ENCODE measurements around the gene MYH8.

Gene MYH8

GRCh38 chr17:10380631-10381408, 40.9 kb downstream of the MYH8 start:
- no peak for DNase-seq

GRCh38 chr17:10372906-10373305, 48.8 kb downstream of the MYH8 start, which contains the start of gene MYH13:
TSS of gene MYH13 (minus strand) at chr17:10373006. CDS start at chr17:10364530, 8,476 bp downstream.
- no peak for DNase-seq

- no peak for DNase-seq
These were observed 51.6 kb downstream of the MYH8 start for GRCh38 chr17:10370016-10370608.

GRCh38 chr17:10369239-10369638, 52.5 kb downstream of the MYH8 start:
- DNase-seq, result no peak

DNA sequence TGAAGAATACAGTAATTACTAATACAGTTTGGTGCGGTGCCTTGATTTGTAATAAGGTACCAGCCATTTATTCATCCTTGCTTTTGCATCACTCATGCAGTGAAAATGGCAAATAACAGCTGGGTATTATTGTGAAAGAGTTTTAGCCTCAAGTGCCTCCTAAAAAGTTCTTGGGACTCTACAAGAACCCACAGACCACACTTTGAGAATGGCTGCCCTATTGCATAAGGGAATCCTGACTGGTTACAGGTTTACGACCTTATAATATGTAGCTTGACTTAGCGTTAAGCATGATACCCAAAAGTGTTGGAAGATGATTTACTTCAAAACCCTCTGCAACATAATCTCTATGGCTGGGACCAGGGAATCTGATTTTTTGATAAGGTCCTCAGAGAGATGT, 53.2 kb downstream of the MYH8 start:
- no peak for DNase-seq

DNA sequence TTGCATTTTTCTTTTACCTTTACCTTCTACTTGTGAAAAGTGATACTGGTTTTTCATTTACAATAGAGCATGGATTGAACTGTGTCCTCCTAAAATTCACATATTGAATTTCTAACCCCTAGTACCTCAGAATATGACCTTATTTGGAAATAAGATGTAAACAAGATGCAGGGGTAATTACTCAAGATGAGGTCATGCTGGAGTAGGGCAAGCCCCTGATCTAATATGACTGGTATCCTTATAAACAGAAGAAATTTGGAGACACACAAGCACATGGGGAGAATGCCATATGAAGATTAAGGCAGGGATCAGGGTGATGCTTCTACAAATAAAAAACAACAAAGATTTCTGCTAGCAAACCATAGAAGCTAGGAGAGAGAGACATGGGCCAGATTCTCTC, 61.2 kb downstream of the MYH8 start:
- DNase-seq, result no peak

- DNase-seq, result peak; percentile 1 to 11
These were observed 64.0 kb downstream of the MYH8 start for GRCh38 chr17:10357768-10358167.

- DNase-seq, result no peak
These were observed 67.1 kb downstream of the MYH8 start for GRCh38 chr17:10354651-10355050.

DNA sequence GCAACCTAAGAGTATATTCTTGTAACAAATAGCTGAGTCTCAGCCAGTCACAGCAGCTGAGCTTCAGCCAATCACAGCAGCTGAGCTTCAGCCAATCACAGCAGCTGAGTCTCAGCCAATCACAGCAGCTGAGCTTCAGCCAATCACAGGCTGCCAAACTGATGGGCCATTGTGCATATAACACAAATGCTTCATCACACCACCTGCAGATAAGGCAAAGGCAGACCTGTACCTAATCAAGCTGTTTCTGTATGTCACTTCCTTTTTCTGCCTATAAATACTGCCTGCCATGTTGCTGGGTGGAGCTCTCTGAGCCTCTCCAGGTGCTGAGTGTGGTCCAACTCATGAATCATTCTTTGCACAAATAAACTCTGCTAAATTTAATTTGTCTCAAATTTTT, 68.9 kb downstream of the MYH8 start:
- no peak for DNase-seq

DNA sequence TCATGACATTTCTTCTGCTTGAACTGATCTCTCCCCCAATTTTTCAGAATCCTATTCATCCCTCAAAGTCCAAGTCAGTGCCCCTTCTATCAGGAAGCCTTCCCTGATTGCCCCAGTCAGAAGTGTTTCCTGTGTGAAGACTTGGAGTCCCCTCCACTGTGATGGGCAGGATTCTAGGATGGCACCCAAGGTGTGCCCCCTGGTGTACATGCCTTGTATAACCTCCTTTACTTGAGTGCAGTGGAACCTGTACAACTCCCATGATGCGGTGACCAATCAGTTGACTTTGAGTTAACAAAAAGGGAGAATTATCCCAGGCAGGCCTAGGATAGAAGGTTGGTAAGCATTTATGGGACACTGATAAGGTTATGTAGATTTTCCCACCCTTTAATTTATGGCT, 72.3 kb downstream of the MYH8 start:
- DNase-seq, result no peak

DNA sequence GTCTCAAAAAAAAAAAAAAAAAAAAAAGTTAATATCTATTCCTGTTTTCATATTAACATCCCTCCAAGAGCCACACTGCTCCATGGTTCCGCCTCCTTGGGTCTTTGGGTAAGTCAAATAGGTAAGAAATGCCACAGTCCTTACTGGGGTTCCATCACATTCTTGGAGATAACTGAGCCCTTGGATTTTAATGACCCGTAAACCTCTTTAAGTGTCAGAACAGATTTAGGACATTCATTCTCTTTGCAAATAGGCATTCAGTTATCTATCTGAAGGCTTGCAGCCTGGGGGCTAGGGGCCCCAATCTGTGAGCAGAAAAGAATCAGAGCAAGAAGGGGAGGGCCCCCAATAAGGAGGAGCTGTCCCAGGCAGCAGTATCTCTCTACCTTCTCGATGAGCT, 76.9 kb downstream of the MYH8 start:
- DNase-seq, result no peak

Measured in stimulated activated CD4-positive, alpha-beta T cell treated with anti-CD3 and anti-CD28 coated beads, Interleukin-2, amount 100 ng/mL, for 48 hours (primary cell).